ENCODE measurements around the gene ITGB5.
"Not testable (repeated sequence)": the region's sequence is repeated elsewhere in the genome, so short reads cannot be mapped to it uniquely, and the experiment has no call there.

The ITGB5 gene

GRCh38 chr3:124786511-124787241 is 100.5 kb downstream of the ITGB5 start:
- DNase-seq = peak; percentile 6

- no peak for DNase-seq
Measured at GRCh38 chr3:124785973-124786372, 101.2 kb downstream of the ITGB5 start.

- DNase-seq = no peak
Measured at GRCh38 chr3:124784686-124785382, 102.3 kb downstream of the ITGB5 start.

GRCh38 chr3:124783696-124784095 is 103.5 kb downstream of the ITGB5 start:
- DNase-seq = no peak

GRCh38 chr3:124782377-124782712 is 104.8 kb downstream of the ITGB5 start:
- not testable (repeated sequence) for DNase-seq

- DNase-seq = no peak
Measured at GRCh38 chr3:124781476-124782376, 105.4 kb downstream of the ITGB5 start.

- no peak for DNase-seq
Measured at GRCh38 chr3:124780761-124781475, 106.2 kb downstream of the ITGB5 start.

- no peak for DNase-seq
Measured at GRCh38 chr3:124780356-124780755, 106.8 kb downstream of the ITGB5 start.

GRCh38 chr3:124779751-124780191 is 107.4 kb downstream of the ITGB5 start:
- DNase-seq = no peak

- DNase-seq = no peak
Measured at GRCh38 chr3:124779116-124779515, 108.0 kb downstream of the ITGB5 start.

GRCh38 chr3:124777762-124778470 is 109.2 kb downstream of the ITGB5 start:
- DNase-seq = no peak

GRCh38 chr3:124776856-124777255 is 110.3 kb downstream of the ITGB5 start:
- no peak for DNase-seq

- DNase-seq = no peak
Measured at GRCh38 chr3:124775877-124776276, 111.3 kb downstream of the ITGB5 start.

- no peak for DNase-seq
Measured at GRCh38 chr3:124774841-124775402, 112.2 kb downstream of the ITGB5 start.

GRCh38 chr3:124774327-124774718 is 112.8 kb downstream of the ITGB5 start:
- no peak for DNase-seq

- DNase-seq = no peak
Measured at GRCh38 chr3:124773351-124774326, 113.5 kb downstream of the ITGB5 start.

- DNase-seq = peak; percentile 87
Measured at GRCh38 chr3:124772081-124772831, 114.9 kb downstream of the ITGB5 start.

GRCh38 chr3:124771083-124771445 is 116.1 kb downstream of the ITGB5 start:
- no peak for DNase-seq

- DNase-seq = no peak
Measured at GRCh38 chr3:124770336-124771082, 116.7 kb downstream of the ITGB5 start.
